Loucy (cell line): ENCODE measurements around the gene ADARB2.

Source experiments
- CTCF ChIP-seq: fragments of 200-600 bp; sonication (generic); conservative IDR thresholded peaks from 2 replicates; pipeline ENCODE4 v1.5.1; 2014; ENCODE audit warnings: mild to moderate bottlenecking, antibody characterized with exemption, low read length
- EZH2phosphoT487 ChIP-seq: fragments of 200-600 bp; IDR thresholded peaks from 2 replicates; pipeline ENCODE4 v1.6.1; 2018; ENCODE audit warnings: antibody characterized with exemption, mild to moderate bottlenecking, moderate library complexity, borderline replicate concordance

- TF ChIP-seq CTCF = no peak
- no peak for TF ChIP-seq EZH2phosphoT487
These were observed 325.9 kb downstream of the ADARB2 start for GRCh38 chr10:1411451-1411850.
